K562 (cell line): Measurements from ENCODE around the gene SMAP2. TPM values are rescaled to one million over a fixed set of nuclear protein-coding genes. Genes with fewer than 3 reads are reported as not detected.

Experiments
- GABPB2 ChIP-seq: fragments of 250-450 bp; sonication (Bioruptor Pico); conservative IDR thresholded peaks from 2 replicates; pipeline ENCODE4 v1.5.1; 2021; ENCODE audit warnings: mild to moderate bottlenecking
- POLR2H ChIP-seq: IDR thresholded peaks from 2 replicates; pipeline ENCODE4 v1.6.1; 2016; ENCODE audit warnings: missing genetic modification characterization, low read depth, mild to moderate bottlenecking, control low read depth, missing compliant biosample characterization, moderate library complexity
- SIX5 ChIP-seq, 2 experiments: IDR thresholded peaks; 2 replicates each; pipeline ENCODE4 v1.6.1; 2011; ENCODE audit warnings: low read length in 2 of 2, borderline replicate concordance in 1 of 2, low read depth in 1 of 2, mild to moderate bottlenecking in 1 of 2, moderate library complexity in 1 of 2; ENCODE audit not compliant: insufficient read depth in 1 of 2
- SMARCB1 ChIP-seq: IDR thresholded peaks from 2 replicates; pipeline ENCODE4 v1.6.1; 2011; ENCODE audit warnings: improper control_type of control experiment, low read depth; ENCODE audit not compliant: insufficient read length
- SMARCC2 ChIP-seq: fragments of 450-650 bp; IDR thresholded peaks from 2 replicates; pipeline ENCODE4 v1.6.1; 2017; ENCODE audit warnings: antibody characterized with exemption, moderate library complexity, mild to moderate bottlenecking, low read depth
- STAG1 ChIP-seq: sonication (generic); formaldehyde crosslinking; IDR thresholded peaks from 2 replicates; pipeline ENCODE4 v1.5.0; 2020; ENCODE audit warnings: missing genetic modification reagents, borderline replicate concordance
- U2AF1 ChIP-seq: fragments of 200-400 bp; formaldehyde crosslinking; optimal IDR thresholded peaks from 2 replicates; pipeline ENCODE3; 2017; ENCODE audit warnings: mild to moderate bottlenecking, low read depth, low read length, moderate library complexity
- ZNF140 ChIP-seq: fragments of 250-450 bp; sonication (Bioruptor Pico); IDR thresholded peaks from 2 replicates; pipeline ENCODE4 v1.8.0; 2021; ENCODE audit warnings: moderate library complexity, mild to moderate bottlenecking, inconsistent platforms
- ZNF384 ChIP-seq: IDR thresholded peaks from 2 replicates; pipeline ENCODE4 v1.6.1; 2012; ENCODE audit warnings: low read depth, low read length, improper control_type of control experiment
- polyA plus RNA-seq, 8 experiments: library from polyadenylated mRNA; depleted of rRNA in 4 of 8; stranded (reverse) in 5 of 8; unstranded in 3 of 8; fragments of >200 nt; fragmentation: Nextera tagmentation in 2 of 8; fragmentation: Illumina TruSeq in 1 of 8; extraction: Ambion mirVana in 2 of 8; extraction: Trizol in 1 of 8; gene quantifications; 2 replicates each; pipeline versions ENCODE4 v1.2.1 to v1.2.3, GENCODE V29; 2011 to 2014; ENCODE audit warnings: inconsistent platforms in 1 of 8, missing spikeins in 1 of 8
- total RNA-seq, 7 experiments: library from RNA; depleted of rRNA in 6 of 7; stranded (reverse); fragments of >200 nt in 6 of 7; fragmentation: Illumina TruSeq in 2 of 7; extraction: Trizol in 2 of 7; gene quantifications; 2 replicates each; pipeline versions ENCODE4 v1.2.1 to v1.2.3, GENCODE V29; 2011 to 2021; ENCODE audit warnings: low replicate concordance in 1 of 7
- TF ChIP-seq, protein P1 (sequence below): fragments of 250-450 bp; sonication (Bioruptor Pico); IDR thresholded peaks from 2 replicates; pipeline ENCODE4 v1.5.0; 2021; ENCODE audit warnings: mild to moderate bottlenecking, moderate library complexity
- TF ChIP-seq, protein P2 (sequence below): fragments of 450-650 bp; IDR thresholded peaks from 2 replicates; pipeline ENCODE4 v1.6.1; 2016; ENCODE audit warnings: antibody characterized with exemption
- TF ChIP-seq, protein P3 (sequence below): fragments of 450-650 bp; IDR thresholded peaks from 2 replicates; pipeline ENCODE4 v1.6.1; 2014; ENCODE audit warnings: low read depth, mild to moderate bottlenecking, moderate library complexity, borderline replicate concordance
- TF ChIP-seq, protein P4 (sequence below): fragments of 250-450 bp; sonication (Bioruptor Pico); IDR thresholded peaks from 2 replicates; pipeline ENCODE4 v1.4.0; 2020
- TF ChIP-seq, protein P5 (sequence below): fragments of 450-650 bp; IDR thresholded peaks from 2 replicates; pipeline ENCODE4 v1.6.1; 2017; ENCODE audit warnings: antibody characterized with exemption, mild to moderate bottlenecking

SMAP2 gene
- total and polyA plus RNA-seq, 9 of the 15 experiments (the other 6 are each of a cell fraction or from before 2014, with no cell fraction given) = 38.7 to 212 (median 94.1) TPM

DNA sequence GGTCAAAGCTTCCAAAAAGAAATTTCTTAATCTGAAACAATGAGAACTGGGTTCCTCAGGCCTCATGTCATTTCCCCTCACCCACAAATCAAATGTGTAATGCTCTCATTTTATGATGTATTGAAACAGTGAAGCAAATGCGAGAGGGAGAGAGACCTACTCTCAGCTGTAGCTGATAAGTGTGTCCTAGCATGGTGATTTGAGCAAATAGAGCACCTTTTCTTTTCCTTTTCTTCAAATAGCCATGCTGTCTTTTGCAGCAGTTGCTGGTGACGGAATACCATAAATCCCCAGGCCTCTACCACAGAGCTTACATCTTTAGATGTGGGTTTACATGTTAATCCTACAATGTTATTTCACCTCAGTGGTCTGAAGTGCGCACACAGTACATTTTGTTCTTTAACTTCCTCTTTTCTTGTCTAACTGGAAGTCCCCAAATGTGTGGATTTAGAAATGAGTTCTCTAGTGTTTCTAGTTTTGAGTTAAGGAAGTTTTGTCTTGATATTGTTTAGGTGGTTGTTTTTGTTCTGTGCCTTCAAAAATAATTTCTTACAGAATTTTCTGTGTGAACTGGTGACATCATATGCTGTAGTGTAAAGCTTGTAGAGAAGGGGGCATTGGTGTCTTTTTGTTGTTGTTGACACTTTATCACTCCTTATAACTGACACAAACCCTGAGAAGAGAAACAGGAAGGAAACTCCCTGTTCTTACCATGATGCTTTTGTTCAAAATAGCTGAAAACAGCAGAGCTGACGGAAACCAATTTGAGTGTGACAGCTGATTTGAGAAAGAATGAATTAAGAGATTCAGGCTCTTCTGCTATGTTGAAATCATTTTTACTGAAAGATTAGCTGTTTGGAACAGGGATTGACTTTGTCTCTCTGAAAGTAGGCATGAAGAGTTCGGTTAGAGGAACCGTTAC, 12.2 kb downstream of the SMAP2 start (continued):
- TF ChIP-seq, protein P1, sequence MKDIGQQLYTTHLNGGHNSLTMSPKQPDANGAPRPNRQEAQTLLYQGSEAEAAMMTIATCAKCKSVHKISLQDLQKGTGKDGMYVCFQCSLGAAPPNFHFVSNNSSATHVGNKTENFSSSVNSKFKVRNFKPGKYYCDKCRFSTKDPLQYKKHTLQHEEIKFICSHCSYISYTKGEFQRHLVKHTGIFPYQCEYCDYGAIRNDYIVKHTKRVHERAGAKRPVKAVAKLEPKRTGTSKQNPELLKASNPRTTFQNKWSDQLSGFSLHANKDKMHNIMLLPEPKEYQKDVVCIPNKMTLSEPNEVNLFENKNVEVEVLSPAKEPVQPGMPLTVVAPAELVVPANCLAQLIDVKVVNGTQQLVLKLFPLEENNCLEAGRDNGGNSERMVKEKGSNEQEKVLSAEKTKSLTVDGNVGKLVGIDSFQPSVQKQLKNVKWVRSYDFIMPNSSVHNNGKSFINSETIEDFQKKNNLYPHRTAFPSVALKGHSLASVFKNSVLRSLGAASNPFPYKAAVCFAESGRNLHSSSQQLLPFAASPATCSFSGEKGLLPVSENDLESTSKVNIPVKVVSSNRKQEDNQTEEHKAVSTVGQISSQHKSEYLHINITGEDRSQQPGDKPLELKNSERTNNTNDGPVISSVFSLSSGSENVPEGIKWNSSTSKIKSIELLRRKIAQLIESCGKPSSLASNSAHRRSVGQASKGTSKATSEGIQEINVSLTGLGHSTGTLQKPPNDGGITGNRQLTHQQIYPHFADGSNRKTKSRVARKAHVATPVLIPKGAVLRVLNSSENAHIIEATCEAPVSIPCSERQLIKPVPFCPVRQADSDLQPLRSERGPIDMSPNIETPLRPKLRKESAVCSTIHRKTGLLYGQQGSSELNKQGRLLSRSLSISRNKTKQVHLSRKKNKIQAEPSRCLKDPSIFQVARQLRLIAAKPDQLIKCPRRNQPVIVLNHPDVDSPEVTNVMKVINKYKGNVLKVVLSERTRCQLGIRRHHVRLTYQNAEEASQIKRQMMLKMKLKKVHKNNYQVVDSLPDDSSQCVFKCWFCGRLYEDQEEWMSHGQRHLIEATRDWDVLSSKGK (CRISPR knock-in tag) = no peak
- no peak for TF ChIP-seq U2AF1
- TF ChIP-seq GABPB2 (CRISPR knock-in tag) = no peak
- TF ChIP-seq, protein P2, sequence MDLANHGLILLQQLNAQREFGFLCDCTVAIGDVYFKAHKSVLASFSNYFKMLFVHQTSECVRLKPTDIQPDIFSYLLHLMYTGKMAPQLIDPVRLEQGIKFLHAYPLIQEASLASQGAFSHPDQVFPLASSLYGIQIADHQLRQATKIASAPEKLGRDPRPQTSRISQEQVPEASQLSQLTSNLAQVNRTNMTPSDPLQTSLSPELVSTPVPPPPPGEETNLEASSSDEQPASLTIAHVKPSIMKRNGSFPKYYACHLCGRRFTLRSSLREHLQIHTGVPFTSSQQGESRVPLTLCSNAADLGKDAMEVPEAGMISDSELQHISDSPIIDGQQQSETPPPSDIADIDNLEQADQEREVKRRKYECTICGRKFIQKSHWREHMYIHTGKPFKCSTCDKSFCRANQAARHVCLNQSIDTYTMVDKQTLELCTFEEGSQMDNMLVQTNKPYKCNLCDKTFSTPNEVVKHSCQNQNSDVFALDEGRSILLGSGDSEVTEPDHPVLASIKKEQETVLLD = no peak
- peak; percentile 67 for TF ChIP-seq SMARCC2
- TF ChIP-seq SIX5 (IDR thresholded peaks at IDR 0.05; ENCODE audit: borderline replicate concordance in 1 of 2, insufficient read depth in 1 of 2, low read depth in 1 of 2, low read length in 2 of 2) = no peak
- TF ChIP-seq, protein P3, sequence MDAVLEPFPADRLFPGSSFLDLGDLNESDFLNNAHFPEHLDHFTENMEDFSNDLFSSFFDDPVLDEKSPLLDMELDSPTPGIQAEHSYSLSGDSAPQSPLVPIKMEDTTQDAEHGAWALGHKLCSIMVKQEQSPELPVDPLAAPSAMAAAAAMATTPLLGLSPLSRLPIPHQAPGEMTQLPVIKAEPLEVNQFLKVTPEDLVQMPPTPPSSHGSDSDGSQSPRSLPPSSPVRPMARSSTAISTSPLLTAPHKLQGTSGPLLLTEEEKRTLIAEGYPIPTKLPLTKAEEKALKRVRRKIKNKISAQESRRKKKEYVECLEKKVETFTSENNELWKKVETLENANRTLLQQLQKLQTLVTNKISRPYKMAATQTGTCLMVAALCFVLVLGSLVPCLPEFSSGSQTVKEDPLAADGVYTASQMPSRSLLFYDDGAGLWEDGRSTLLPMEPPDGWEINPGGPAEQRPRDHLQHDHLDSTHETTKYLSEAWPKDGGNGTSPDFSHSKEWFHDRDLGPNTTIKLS = no peak; the same call in 1 of the 2 replicates
- no peak for TF ChIP-seq ZNF140
- TF ChIP-seq ZNF384 = no peak
- no peak for TF ChIP-seq STAG1 (CRISPR knock-in tag)
- TF ChIP-seq, protein P4, sequence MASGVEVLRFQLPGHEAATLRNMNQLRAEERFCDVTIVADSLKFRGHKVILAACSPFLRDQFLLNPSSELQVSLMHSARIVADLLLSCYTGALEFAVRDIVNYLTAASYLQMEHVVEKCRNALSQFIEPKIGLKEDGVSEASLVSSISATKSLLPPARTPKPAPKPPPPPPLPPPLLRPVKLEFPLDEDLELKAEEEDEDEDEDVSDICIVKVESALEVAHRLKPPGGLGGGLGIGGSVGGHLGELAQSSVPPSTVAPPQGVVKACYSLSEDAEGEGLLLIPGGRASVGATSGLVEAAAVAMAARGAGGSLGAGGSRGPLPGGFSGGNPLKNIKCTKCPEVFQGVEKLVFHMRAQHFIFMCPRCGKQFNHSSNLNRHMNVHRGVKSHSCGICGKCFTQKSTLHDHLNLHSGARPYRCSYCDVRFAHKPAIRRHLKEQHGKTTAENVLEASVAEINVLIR (CRISPR knock-in tag) = no peak
- TF ChIP-seq POLR2H = peak; percentile 68; the same call in 1 of the 2 replicates
- no peak for TF ChIP-seq SMARCB1
- TF ChIP-seq, protein P5, sequence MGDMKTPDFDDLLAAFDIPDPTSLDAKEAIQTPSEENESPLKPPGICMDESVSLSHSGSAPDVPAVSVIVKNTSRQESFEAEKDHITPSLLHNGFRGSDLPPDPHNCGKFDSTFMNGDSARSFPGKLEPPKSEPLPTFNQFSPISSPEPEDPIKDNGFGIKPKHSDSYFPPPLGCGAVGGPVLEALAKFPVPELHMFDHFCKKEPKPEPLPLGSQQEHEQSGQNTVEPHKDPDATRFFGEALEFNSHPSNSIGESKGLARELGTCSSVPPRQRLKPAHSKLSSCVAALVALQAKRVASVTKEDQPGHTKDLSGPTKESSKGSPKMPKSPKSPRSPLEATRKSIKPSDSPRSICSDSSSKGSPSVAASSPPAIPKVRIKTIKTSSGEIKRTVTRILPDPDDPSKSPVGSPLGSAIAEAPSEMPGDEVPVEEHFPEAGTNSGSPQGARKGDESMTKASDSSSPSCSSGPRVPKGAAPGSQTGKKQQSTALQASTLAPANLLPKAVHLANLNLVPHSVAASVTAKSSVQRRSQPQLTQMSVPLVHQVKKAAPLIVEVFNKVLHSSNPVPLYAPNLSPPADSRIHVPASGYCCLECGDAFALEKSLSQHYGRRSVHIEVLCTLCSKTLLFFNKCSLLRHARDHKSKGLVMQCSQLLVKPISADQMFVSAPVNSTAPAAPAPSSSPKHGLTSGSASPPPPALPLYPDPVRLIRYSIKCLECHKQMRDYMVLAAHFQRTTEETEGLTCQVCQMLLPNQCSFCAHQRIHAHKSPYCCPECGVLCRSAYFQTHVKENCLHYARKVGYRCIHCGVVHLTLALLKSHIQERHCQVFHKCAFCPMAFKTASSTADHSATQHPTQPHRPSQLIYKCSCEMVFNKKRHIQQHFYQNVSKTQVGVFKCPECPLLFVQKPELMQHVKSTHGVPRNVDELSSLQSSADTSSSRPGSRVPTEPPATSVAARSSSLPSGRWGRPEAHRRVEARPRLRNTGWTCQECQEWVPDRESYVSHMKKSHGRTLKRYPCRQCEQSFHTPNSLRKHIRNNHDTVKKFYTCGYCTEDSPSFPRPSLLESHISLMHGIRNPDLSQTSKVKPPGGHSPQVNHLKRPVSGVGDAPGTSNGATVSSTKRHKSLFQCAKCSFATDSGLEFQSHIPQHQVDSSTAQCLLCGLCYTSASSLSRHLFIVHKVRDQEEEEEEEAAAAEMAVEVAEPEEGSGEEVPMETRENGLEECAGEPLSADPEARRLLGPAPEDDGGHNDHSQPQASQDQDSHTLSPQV = peak; percentile 72
